NCI-H1092 (cell line): ENCODE results near the gene PLXNB2.
"Not testable (repeated sequence)": the region's sequence is repeated elsewhere in the genome, so short reads cannot be mapped to it uniquely, and the experiment has no call there.

Source experiments
- DNase-seq: peaks from one replicate; lab custom pipeline; 2025; lab: John Stamatoyannopoulos, UW

Gene PLXNB2

GRCh38 chr22:50325444-50326224, 18.2 kb upstream of the PLXNB2 start:
- DNase-seq, result no peak

GRCh38 chr22:50323900-50324299, 16.5 kb upstream of the PLXNB2 start:
- DNase-seq, result no peak

- not testable (repeated sequence) for DNase-seq
Measured at GRCh38 chr22:50322382-50323104, 15.1 kb upstream of the PLXNB2 start.

- no peak for DNase-seq
Measured at GRCh38 chr22:50320671-50321325, 13.4 kb upstream of the PLXNB2 start.

GRCh38 chr22:50320116-50320515, 12.7 kb upstream of the PLXNB2 start:
- DNase-seq, result no peak

GRCh38 chr22:50319503-50319951, 12.1 kb upstream of the PLXNB2 start:
- DNase-seq, result no peak

GRCh38 chr22:50318698-50319411, 11.4 kb upstream of the PLXNB2 start:
- no peak for DNase-seq

GRCh38 chr22:50318356-50318697, 10.9 kb upstream of the PLXNB2 start:
- DNase-seq, result no peak

GRCh38 chr22:50317674-50318073, 10.2 kb upstream of the PLXNB2 start:
- DNase-seq, result no peak

- DNase-seq, result no peak
Measured at GRCh38 chr22:50317178-50317577, 9.7 kb upstream of the PLXNB2 start.

- DNase-seq, result no peak
Measured at GRCh38 chr22:50316114-50317065, 8.9 kb upstream of the PLXNB2 start.

GRCh38 chr22:50315289-50316113, 8.1 kb upstream of the PLXNB2 start:
- DNase-seq, result no peak

GRCh38 chr22:50314455-50315288, 7.2 kb upstream of the PLXNB2 start:
- no peak for DNase-seq

- DNase-seq, result no peak
Measured at GRCh38 chr22:50314081-50314454, 6.6 kb upstream of the PLXNB2 start.

- no peak for DNase-seq
Measured at GRCh38 chr22:50313600-50313999, 6.2 kb upstream of the PLXNB2 start.

GRCh38 chr22:50313021-50313420, 5.6 kb upstream of the PLXNB2 start:
- no peak for DNase-seq

GRCh38 chr22:50312371-50312770, 4.9 kb upstream of the PLXNB2 start:
- no peak for DNase-seq

GRCh38 chr22:50311606-50312351, 4.3 kb upstream of the PLXNB2 start:
- no peak for DNase-seq
